GM23248 (cell line): Measurements from ENCODE around the gene WDR55.
"Not testable (repeated sequence)": the region's sequence is repeated elsewhere in the genome, so short reads cannot be mapped to it uniquely, and the experiment has no call there.

ENCODE experiments used
- EZH2 ChIP-seq: fragments of 200-600 bp; sonication (generic); IDR thresholded peaks from 2 replicates; pipeline ENCODE4 v1.6.1; 2018; ENCODE audit warnings: antibody characterized with exemption, mild to moderate bottlenecking; ENCODE audit not compliant: insufficient read depth, poor library complexity, severe bottlenecking
- EZH2phosphoT487 ChIP-seq: fragments of 200-600 bp; sonication (generic); IDR thresholded peaks from 2 replicates; pipeline ENCODE4 v1.6.1; 2018; ENCODE audit warnings: antibody characterized with exemption, moderate library complexity, mild to moderate bottlenecking, low read depth; ENCODE audit not compliant: insufficient read depth

- not testable (repeated sequence) for TF ChIP-seq EZH2, EZH2phosphoT487
Observed at GRCh38 chr5:140624886-140625285, 39.8 kb upstream of the WDR55 start.
